ENCODE measurements around the gene KBTBD6.
A peak's percentile ranks its signal among the peaks of the same experiment; 100 is the strongest.
"Not testable (repeated sequence)": the region's sequence is repeated elsewhere in the genome, so short reads cannot be mapped to it uniquely, and the experiment has no call there.

KBTBD6 gene
- 17.9 to 20.5 reads per million in 2 donors for total RNA-seq

- peak; percentile 80 for DNase-seq
These were observed at the start of gene KBTBD6 for GRCh38 chr13:41132512-41133152. Gene KBTBD6 (minus strand): TSS chr13:41132802. CDS start chr13:41132511, 291 bp downstream.

- DNase-seq: no peak
These were observed 49.6 kb upstream of the KBTBD6 start for GRCh38 chr13:41182231-41182630.

DNA sequence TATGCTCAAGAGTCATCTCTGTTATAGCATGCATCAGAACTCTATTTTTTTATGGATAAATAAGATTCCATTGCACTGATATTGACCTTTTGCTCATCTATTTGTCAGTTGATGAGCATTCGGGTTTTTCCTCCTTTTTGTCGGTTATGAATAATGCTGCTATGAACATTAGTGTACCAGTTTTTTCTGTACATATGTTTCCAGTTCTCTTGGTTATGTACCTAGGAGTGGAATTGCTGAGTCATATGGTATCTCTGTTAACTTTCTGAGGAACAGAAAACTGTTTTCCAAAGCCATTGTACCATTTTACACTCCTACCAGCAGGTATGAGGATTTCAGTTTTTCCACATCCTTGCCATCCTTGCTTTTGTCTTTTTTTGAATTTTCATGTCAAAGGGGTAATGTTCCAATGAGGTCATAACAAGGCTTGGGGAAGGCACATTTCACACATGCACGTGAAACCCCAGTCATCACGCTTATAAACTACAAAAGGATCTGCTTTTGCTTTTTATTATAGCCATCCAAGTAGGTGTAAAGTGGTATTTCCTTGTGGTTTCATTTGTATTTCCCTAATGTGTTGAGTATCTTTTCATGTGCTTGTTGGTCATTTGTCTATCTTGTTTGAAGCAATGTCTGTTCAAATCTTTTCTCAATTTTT is 47.1 kb upstream of the KBTBD6 start:
- DNase-seq: no peak

- no peak for DNase-seq
These were observed 45.4 kb upstream of the KBTBD6 start for GRCh38 chr13:41178040-41178439.

DNA sequence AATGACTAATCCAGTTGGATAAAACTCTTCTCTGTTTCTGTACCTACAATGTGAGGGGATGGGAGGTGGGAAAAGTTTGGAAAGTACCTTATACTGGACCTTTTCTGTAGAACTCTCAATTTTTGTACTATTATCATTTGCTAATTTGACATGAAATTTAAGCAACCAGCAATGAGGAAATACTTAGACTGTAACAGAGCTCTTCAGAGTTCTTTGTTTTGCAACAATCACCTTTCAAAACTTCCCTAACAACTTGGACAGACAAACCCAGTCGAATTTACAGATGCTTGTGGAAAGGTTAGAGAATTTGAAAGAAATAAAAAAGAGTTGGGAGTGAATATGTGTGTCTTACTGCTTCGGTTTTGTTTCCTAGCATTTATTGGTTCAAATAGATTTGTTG is 45.0 kb upstream of the KBTBD6 start:
- no peak for DNase-seq

DNA sequence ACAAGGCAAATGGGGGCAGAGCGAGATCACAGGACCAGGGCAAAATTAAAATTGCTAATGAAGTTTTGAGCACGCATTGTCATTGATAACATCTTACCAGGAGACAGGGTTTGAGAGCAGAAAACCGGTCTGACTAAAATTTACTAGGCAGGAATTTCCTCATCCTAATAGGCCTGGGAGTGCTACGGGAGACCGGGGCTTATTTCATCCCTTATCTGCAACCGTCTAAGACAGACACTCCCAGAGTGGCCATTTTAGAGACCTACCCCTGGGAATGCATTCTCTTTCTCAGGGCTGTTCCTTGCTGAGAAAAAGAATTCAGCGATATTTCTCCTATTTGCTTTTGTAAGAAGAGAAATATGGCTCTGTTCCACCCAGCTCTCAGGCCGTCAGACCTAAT is 43.0 kb upstream of the KBTBD6 start:
- DNase-seq: not testable (repeated sequence)

DNA sequence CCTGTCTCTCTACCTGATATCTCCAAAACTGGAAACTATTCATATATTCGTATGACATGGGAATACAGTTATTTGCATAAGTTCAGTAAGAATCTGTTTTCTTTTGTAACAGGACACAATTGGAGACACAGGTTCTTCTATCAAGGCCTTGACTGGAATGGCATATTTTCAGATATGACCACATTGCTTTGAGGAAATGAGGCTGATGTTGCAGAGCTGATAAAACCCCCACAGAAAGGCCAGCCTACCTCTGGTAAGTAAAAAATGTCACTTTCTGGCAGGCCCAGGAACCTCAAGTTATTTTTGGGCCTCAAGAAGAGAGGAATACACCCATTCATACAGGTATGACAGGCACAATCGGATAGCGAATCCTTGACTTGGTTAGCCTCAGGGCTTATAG is 29.5 kb upstream of the KBTBD6 start:
- no peak for DNase-seq

GRCh38 chr13:41159174-41159573 is 26.6 kb upstream of the KBTBD6 start:
- no peak for DNase-seq

DNA sequence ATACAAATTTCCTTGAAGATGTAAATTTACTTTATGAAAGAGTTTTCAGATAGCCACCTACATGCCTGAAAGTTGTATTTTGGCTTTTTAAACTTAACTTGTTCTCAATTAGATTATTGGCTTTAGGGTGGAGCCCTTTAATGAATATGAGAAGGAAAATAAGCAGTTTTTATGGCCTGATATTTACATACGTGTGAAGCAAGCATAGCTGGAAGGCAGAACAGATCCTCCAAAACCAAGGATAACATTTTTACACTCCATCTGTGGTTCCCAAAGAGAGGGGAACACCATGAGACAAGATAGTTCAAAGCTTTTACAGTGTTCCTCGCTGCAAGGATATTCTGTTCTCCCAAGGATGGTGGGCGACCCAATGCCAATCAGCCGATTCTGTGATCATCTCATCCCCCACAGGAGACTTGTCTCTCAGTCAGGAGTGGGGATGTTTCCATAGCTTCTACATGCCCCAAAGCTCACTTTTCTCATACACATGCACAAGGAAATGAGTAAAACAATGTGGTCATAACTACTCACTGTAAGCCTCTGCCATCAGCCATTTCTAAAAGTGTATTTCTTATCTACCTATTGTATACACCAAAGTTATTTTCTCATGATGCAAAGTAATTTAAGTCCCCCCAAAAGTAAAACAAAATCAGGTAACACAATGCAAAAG is 24.6 kb upstream of the KBTBD6 start:
- no peak for DNase-seq

DNA sequence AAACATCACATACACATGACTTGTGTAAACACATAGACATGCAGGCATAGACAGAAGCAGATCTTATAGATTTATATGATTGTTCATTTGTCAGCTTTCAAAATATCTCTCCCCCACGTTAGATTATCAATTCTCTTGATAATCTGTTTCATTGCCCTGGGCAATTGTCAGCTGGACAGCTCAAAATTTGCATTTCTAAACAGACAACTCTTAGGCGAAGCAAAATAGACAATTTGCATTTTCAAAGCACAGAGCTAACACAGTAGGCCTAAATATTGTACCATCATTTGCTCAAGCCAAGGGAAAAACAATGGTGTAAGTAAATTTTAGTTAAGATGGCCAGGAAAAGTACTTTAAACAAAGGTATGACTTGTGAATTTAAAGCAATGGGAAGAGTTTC is 24.0 kb upstream of the KBTBD6 start:
- no peak for DNase-seq

- DNase-seq: no peak
These were observed 21.4 kb upstream of the KBTBD6 start for GRCh38 chr13:41154042-41154441.

DNA sequence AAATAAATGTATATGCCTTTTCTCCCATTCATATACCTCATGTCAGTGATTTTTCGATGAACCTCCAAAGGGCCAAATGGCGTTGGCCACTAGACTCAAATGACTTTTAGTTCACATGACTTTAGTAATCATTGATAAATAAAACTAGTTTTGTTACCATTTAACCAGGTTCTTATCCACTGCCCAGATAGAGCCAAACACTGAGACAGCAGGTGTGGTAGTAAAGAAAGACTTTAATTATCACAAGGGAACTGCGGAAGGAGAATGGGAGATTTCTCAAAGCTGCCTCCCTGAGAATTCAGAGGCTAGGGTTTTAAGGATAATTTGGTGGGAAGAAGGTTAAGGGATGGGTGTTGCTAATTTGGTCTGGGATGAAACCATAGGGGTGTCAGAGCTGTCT is 19.4 kb upstream of the KBTBD6 start:
- no peak for DNase-seq

DNA sequence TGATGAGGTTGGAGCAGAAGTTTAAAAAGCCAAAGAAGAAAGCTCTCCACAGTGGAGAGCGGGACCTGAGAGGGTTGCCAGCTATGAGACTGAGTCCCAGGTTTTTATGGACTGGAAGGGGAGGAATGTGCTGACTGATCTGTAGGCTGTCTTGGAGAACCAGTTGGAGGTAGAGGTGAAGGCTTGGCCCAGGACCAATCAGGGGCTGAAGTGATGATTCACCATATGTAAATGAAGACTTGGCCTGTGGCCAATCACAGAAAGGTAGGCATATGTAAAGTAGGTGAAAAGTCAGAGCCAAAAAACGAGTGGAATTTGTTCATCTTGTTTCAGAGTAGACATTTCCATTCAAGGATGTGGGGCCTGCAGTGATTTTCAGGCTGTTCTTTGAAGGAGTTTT is 17.5 kb upstream of the KBTBD6 start:
- no peak for DNase-seq

DNA sequence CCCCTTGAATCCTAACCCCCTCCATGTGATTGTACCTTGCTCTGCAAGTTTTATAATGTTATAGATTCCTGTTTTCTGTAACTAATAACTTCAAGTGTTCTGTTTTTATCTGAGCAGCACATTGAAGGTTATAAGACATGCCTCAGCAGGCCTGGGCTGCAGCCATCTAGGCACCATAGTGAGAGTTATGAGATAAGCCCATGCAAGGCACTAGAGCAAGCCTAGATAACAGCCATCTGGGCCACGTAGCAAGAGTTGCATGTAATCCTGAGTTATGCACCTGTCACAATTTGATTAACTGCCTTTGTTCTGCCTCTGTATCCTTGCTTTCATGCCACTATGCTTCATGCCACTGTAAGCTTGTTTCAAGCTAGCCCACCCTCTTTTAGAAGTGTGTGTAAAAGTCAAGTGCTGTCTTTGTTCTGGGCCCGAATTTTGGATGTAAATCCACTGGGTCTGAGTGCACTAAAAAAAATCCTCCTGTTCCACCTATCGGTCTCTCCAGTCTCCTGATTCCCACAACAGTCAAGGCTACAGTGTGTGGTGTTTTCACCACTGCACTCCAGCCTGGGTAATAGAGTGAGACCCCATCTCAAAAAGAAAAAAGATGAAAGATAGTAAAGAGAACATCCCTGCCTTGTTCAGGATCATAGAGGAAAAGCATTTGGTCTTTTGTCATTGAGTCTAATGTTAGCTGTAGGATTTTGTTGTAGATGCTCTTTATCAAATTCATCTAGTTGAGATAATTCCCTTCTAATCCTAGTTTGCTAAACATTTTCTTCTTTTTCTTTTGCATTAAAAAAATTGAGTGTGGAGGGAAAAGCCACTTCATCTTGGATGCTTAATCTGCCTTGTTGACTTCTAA is 16.0 kb upstream of the KBTBD6 start:
- no peak for DNase-seq

DNA sequence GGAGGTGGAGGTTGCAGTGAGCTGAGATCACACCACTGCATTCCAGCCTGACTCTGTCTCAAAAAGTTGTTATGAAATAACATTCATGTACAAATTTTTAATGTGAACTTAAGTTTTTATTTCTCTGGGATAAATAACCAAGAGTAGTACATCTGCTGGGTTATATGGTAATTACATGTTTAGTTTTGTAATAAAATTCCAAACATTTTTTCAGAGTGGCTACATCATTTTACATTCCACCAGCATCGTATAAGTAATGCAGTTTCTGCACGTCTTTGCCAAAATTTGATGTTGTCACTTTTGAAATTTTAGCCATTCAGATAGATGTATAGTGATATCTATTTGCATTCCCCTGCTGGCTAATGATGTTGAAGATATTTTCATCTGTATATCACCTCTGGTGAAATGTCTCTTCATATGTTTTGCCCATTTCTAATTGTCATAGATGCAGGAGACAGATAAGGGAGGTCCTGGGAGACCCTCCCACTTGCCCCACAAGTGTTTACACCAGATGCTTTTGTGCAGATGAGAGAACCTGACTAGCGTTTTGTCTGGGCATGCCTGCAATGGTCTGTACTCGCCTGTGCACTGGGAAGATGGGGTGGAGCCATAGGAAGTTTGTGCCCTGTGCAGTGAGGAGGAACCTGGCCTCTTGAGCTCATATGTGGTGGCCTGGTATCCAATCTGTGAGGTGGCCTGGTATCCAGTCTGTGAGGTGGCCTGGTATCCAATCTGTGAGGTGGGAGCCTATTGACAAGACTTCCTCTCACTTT is 12.7 kb upstream of the KBTBD6 start:
- no peak for DNase-seq

DNA sequence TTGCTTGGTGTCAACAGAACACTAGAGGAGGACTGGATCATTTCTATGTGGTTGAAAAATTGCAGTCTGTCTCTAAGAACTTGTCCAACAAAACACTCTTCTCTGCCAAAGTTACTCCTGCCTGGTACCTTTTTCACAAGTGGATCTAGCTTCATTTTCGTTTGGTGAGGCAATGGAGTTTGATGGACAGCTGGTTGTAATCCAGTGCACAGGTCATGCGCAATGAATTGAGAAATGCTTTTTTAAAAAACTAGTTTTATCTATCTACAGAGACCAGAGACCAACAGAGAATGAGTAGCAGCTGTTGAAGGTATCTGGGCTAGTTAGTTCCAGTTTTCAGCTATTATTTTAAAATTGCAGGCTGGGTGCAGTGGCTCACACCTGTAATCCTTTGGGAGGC is 12.0 kb upstream of the KBTBD6 start:
- no peak for DNase-seq

GRCh38 chr13:41139296-41139966 is 6.8 kb upstream of the KBTBD6 start:
- DNase-seq: no peak

GRCh38 chr13:41137951-41138350 is 5.3 kb upstream of the KBTBD6 start:
- DNase-seq: no peak

DNA sequence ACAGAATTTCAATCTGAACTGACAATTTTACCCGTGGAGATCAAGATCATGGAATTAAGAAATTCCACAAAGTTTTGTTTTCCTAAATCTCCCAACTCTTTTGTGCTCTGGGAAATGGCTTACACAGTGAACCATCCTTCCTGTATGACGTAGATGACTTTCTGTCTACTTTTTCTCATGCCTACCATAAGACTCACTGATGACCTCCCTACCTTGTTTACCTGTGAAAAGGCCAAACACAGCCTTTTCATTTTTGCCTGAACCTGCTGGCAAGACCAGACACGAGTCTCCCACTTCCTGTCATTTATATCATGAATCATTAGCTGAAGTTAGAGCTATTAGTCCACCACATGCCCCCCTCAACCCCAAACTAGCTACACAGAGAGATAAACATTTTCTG is 4.6 kb upstream of the KBTBD6 start:
- no peak for DNase-seq

DNA sequence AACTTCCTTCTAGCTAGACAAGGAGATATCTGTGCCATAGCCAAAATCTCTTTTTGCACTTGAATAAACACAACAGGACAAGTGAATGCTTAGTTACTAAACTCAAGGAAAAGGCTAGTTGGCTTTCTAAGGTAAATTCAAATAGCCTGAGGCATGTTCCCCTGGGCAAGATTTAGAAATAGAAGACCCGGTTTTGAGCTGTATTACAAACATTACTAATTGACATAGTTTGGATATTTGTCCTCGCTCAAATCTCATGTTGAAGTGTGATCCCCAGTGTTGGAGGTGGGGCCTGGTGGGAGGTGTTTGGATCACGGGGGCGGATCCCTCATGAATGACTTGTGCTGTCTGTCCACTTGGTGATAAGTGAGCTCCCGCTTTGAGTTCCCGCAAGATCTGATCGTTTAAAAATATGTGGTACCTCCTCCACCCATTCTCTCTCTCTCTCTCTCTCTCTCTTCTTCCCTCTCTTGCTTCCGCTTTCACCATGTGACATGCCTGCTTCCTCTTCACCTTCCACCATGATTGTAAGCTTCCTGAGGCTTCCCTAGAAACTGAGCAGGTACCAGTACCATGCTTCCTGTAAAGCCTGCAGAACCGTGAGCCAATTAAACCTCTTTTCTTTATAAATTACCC is 3.9 kb upstream of the KBTBD6 start:
- DNase-seq: no peak

DNA sequence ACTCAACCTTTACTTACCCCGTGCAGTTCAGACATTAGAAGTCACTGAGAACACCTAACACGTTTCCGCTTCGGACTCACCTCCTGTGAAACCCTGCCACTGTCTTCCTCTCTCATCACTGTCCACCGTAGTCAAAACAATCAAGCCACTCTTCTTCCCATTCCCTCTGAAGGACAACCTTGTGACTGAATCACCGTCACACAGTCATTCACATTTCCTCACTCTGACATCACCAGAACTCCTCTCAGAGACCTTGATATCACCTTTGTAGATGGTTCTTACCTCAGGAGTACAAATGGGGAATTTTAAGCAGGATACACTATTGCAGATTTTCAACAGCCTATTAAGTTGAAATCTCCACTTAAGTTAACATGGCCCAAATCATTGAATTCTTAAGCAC is 1.3 kb upstream of the KBTBD6 start:
- DNase-seq: no peak

Measured in activated gamma-delta T cell (primary cell).